C1 segment of cervical spinal cord (tissue), 14 donors: ENCODE results near the gene AKAP13.

ENCODE experiments used
- DNase-seq, 14 donors: peaks; one replicate each; lab custom pipeline; 2025; lab: John Stamatoyannopoulos, UW

Gene AKAP13

GRCh38 chr15:85753261-85753660 is 372.9 kb downstream of the AKAP13 start:
- no peak for DNase-seq

DNA sequence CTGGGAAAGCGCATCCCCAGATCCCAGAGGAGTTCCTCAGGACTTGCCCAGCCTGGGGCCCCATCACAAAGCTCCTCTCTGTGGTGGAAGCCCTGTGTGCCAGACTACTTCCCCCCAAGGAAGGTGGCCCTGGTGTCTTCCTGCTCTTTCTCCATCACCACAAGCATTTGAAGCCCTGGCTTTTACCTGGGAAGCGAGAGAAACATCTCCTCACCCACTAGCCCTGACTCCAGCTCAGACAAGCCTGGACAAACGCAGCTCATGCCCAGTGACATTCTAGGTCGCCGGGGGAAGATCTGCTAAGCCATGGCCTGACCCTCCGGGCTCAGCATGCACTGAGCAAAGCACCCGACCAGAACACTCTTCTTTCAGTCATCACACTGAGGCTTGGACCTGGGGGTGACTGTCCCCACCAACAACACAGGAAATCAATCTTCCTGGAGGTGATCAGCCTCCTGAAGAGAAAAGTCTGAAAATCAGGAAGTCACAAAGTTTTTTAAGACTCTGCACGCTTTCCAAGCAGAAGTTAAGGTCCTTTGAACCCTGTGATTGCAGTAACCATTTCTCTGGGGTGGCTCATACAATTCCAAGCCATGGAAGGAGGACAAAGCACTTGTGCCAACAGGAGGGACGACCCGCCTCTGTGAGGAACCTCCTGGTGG is 373.5 kb downstream of the AKAP13 start:
- DNase-seq: no peak

DNA sequence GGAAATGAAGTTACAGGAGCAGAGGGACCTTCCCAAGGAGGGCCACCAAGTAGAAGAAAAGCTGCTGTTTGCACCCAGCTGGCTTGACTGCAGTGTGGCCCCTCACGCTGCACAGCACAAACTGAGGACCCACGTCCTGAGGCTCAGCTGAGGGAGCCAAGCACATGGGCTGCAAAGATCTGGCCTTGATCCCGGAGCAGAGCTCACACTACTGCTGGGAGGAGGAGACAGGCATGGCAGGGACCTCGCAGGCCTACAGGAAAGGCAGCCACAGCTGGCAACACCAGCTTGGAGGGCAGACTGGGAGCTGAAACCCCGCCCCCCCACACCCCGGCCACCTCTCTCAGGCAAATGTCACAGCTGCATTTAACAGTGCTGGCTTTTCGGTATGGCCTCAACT is 374.6 kb downstream of the AKAP13 start:
- DNase-seq: peak in 2 of 14 donors; percentile 17 to 19

DNA sequence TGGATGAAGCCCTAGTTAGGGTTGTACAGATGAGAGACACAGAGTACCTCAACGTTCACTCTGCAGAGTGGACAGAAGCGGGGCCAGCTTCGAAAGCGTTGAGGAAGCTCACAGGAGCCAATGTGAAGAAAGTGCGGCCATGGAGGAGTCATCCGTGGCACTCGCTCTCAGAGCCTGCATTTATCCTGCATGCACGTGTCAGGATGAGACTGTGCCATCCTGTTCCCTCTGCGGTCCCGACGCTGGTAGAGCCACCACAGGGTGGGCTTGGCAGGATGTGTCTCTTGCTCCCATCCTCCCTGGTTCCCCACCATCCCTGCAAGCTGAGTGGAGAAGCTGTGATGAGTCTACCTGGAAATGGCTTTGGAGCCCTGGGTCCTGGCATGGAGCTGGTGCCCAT is 375.1 kb downstream of the AKAP13 start:
- DNase-seq: no peak

DNA sequence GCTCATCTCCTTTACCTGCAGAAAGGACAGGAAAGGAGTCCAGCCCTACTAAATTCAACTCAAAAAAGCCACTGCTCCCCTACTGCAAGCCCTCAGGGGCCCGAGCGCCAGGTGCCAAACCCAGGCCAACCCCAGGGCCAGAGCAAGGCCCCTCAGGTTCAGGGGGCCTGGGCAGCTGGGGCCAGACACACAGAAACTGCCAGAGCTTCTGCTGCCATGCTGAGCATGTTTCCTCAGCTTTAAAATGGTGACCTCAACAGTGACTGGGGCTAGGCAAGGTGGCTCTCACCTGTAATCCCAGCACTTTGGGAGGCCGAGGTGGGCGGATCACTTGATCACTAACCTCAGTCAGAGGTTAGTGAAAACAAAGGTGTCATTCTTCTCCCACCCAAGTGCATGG is 375.5 kb downstream of the AKAP13 start:
- no peak for DNase-seq

DNA sequence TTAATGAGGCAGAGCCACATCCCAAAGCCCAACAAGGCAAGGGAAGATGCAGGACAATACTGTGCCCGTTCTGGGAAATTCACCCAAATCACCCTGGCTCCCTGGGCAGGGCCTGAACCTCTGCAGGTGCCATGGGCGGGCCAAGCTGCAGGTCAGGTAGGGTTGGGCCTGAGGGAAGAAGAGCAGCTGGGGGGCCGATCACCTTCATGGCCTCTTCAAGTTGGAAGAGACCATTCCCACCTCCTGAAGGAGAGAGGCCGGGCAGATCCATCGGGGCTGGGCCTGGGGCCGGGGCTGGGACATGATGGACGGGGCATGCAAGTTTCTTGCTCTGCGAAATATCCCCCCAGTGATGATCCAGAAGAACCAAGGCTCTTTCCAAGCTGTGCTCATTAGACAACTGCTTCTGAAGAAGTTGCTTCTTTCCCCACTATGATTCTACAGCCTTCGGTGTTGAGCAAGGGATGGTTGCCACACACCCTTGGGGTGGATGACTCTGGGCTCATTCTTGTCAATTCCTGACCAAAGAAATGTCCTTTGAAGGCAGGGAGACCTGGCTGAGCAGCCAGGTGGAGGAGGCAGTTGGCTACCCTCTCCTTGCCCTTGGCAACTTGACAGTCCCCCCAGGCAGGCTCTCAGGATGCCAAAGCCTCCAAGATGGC is 376.1 kb downstream of the AKAP13 start:
- peak in 1 of 14 donors; percentile 28 for DNase-seq

GRCh38 chr15:85757073-85757938 is 376.9 kb downstream of the AKAP13 start:
- DNase-seq: no peak

- DNase-seq: no peak
Observed at GRCh38 chr15:85757939-85758654, 377.7 kb downstream of the AKAP13 start.

GRCh38 chr15:85758655-85758978 is 378.2 kb downstream of the AKAP13 start:
- DNase-seq: no peak

GRCh38 chr15:85759376-85759775 is 379.0 kb downstream of the AKAP13 start:
- peak in 1 of 14 donors; percentile 23 for DNase-seq

DNA sequence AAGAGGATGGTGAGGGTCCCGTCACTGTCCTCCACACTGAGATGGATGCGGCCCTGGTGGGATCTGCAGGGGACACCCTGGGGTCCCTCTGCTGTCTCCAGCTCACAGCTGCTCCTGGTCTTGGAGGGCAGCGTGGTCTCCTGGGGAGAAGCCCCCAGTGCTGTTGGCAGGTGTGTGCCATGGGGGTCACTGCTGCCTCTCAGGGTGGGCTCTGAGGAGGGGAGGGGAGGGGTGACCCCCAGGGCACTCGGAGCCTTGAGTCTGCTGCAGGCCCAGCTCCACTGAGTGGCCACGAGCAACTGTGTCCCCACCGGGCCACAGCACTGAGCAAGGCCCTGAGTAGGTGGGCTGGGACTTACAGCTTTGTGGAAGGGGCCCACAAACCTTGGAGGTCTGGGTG is 379.6 kb downstream of the AKAP13 start:
- DNase-seq: no peak

GRCh38 chr15:85760531-85761371 is 380.3 kb downstream of the AKAP13 start:
- peak in 3 of 14 donors; percentile 16 to 56 (median 26) for DNase-seq

- DNase-seq: no peak
Observed at GRCh38 chr15:85761635-85762034, 381.2 kb downstream of the AKAP13 start.

GRCh38 chr15:85762039-85762755 is 381.8 kb downstream of the AKAP13 start:
- no peak for DNase-seq

- DNase-seq: peak in 3 of 14 donors; percentile 42 to 60 (median 52)
Observed at GRCh38 chr15:85762756-85763127, 382.3 kb downstream of the AKAP13 start.

GRCh38 chr15:85763157-85763556 is 382.8 kb downstream of the AKAP13 start:
- DNase-seq: peak in 6 of 14 donors; percentile 42 to 66 (median 54)

- DNase-seq: peak in 2 of 14 donors; percentile 12 to 47
Observed at GRCh38 chr15:85763673-85764633, 383.6 kb downstream of the AKAP13 start.

DNA sequence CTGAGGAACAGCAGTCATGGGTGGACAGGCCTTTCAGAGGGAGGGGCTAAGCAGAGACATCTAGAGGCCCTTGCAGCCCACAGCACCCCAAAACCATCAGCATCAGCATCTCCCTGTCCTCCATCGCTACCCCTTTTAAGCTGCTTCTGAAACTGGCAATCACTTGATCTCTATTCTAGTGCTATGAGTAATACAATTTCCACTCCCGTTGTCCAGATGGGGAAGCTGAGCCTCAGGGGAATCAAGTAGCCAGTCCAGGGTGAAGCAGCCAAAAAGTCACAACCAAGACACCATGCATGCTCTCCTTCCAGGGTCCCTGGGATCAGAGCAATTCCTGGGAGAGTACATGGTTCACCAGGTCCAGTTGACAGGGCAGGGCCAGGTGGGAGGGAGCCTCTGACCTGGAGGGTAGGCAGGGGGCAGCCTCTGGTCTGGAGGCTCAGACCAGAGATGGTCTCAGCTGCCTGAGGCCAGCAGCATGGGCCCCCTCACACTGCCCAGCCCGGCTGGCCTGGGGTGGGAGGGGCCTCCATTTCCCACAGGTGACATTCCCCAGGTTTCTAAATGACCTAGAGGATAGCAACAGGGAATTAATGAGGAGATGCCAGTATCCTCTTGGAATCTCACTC is 384.4 kb downstream of the AKAP13 start:
- no peak for DNase-seq
